Measurements from ENCODE around the gene TPST2. TPM values are rescaled to one million over a fixed set of nuclear protein-coding genes. Genes with fewer than 3 reads are reported as not detected.

The TPST2 gene
- polyA plus RNA-seq, 2 of the 4 experiments (the other 2 are of a cell fraction), result 10.3 to 10.5 TPM

DNA sequence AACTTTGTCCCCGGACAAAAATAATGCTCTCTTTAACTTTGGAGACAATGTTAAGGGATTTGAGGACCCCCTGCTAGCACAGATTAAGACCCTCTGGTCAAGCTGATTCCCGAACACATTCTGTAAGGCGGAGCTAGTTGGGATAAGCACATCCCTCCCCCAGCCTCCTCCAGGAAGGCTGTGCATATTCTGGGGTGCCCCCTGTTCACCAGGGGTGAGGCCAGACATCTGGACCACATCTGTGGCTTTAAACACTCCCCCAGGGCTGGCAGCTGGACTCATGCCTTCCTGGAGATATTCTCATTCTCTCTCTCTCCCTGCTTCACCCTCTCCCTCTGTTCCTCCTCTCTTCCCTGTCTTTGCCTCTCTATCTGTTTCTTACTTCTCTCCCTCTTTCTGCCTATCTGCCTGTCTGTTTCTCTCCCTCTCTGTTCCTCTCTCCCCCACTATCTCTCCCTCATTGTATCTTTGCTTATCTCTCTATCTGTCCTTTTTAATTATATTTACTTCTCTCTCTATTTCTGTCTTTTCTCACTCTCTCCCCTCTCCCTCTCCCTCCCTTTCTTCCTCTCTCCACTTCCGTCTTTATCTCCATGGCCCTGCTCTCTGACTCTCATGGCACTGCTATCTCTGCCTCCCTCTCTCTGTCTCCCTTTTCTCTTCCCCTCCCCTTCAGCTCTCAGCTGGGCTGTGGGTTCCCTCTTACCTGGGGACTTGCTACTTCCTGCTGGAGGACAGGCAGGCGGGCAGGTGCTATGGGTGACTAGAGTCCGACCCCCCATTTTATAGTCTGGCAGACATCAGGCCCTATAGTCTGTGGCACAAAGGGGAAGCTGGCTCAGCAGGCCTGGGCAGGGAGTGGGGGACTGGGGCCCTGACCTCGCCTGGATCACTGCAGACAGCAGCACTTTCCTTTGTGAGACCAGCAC, 27.6 kb upstream of the TPST2 start, which contains the start of gene CRYBB1:
TSS of gene CRYBB1 (minus strand) at position 757 of the 929 bp plus-strand sequence. CDS start 1,708 bp downstream, outside the sequence.
- H3K4me3 ChIP-seq, result no peak within 1 kb of the TSS
- whole genome bisulfite sequencing (ENCODE audit: missing lambda C conversion rate), result 55% methylated on average over 7 of the region's 7 CpGs
- no peaks in the 10 kb centered on the region for H3K9me3 ChIP-seq
- no peak within 1 kb of the TSS for H3K27ac ChIP-seq
- ATAC-seq (no peak; a peak in 1 of 6 replicates), DNase-seq (ENCODE audit: low read depth in 1 of 2, low spot score in 1 of 2) (no peak), FAIRE-seq (no peak)
- ChIA-PET CTCF (interaction anchor here (0.6 to 1.0 kb wide), 2 partner anchors 15 to 113 kb away, joined by 3 read pairs; no protein-coding TSS in a partner anchor), POLR2A (no interaction called here)
- TF ChIP-seq CBX2 (IDR thresholded peaks at IDR 0.05; ENCODE audit: borderline replicate concordance, low read depth) (no peak), FOSB (CRISPR knock-in tag; IDR thresholded peaks at IDR 0.05) (no peak), HOXB13 (CRISPR knock-in tag; IDR thresholded peaks at IDR 0.05; ENCODE audit: low read depth) (no peak), RFX5 (IDR thresholded peaks at IDR 0.05) (no peak), RNF2 (IDR thresholded peaks at IDR 0.05; ENCODE audit: borderline replicate concordance, low read depth) (no peak), POLR2AphosphoS2 (conservative IDR thresholded peaks at IDR 0.05; ENCODE audit: low read length) (no peak), RARB (CRISPR knock-in tag; IDR thresholded peaks at IDR 0.05) (no peak), NR3C1 (IDR thresholded peaks at IDR 0.05) (no peak), EP300 (IDR thresholded peaks at IDR 0.05) (no peak), EHMT2 (IDR thresholded peaks at IDR 0.05; ENCODE audit: low read depth) (no peak), KDM5A (IDR thresholded peaks at IDR 0.05) (no peak), FOSL2 (IDR thresholded peaks at IDR 0.05) (no peak), FOSL2 (CRISPR knock-in tag; IDR thresholded peaks at IDR 0.05) (no peak), TFCP2L1 (CRISPR knock-in tag; IDR thresholded peaks at IDR 0.05) (no peak), JUN (IDR thresholded peaks at IDR 0.05) (no peak), BHLHE40 (IDR thresholded peaks at IDR 0.05; ENCODE audit: low read depth, low read length) (no peak), FOXS1 (CRISPR knock-in tag; IDR thresholded peaks at IDR 0.05) (no peak)
- no peaks in the 10 kb centered on the region for H3K4me1 ChIP-seq
- no peak within 1 kb of the TSS for H3K4me2 ChIP-seq

DNA sequence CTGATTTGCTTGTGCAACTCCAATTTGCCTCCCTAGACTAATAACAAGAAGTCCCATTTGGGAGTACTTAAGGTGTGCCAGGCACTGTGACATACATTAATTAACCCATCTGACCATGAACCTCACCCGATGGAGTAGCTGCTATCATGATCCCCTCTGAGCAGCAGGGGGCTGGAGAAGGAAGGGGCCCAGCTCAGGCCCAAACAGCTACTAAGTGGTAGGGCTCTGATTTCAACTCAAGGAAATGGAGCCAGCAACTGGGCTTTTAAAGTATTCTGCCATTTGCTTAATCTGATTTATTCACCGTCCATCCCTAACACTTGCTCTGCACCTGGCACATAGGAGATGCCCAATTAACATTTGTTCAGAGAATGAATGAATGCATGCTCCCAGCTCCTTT, 26.7 kb upstream of the TPST2 start:
- Histone ChIP-seq H3K4me1 (no peaks in the 10 kb centered on the region), H3K27ac (no peak overlapping the region), H3K9me3 (no peaks in the 10 kb centered on the region), H3K4me2 (no peak overlapping the region), H3K4me3 (no peak overlapping the region)
- WGBS (ENCODE audit: missing lambda C conversion rate), result 100% methylated on average over 2 of the region's 2 CpGs
- no peak for ATAC-seq
- no peak for FAIRE-seq
- POLR2A ChIA-PET, result no interaction called here
- DNase-seq (ENCODE audit: low read depth in 1 of 2, low spot score in 1 of 2), result no peak
- TF ChIP-seq CBX8 (IDR thresholded peaks at IDR 0.05), result no peak
- TF ChIP-seq NFE2L2 (conservative IDR thresholded peaks at IDR 0.05; ENCODE audit: low read length), result no peak
- TF ChIP-seq RFX5 (IDR thresholded peaks at IDR 0.05), result no peak
- TF ChIP-seq TFCP2L1 (CRISPR knock-in tag; IDR thresholded peaks at IDR 0.05), result no peak
- TF ChIP-seq RCOR1 (IDR thresholded peaks at IDR 0.05; ENCODE audit: low read depth, low read length), result no peak
- no peak for TF ChIP-seq POLR2A (IDR thresholded peaks at IDR 0.05; ENCODE audit: low read length)
- TF ChIP-seq EP300 (IDR thresholded peaks at IDR 0.05), result no peak
- no peak for TF ChIP-seq CHD4 (IDR thresholded peaks at IDR 0.05; ENCODE audit: borderline replicate concordance)
- no peak for TF ChIP-seq BHLHE40 (IDR thresholded peaks at IDR 0.05; ENCODE audit: low read depth, low read length)
- no peak for TF ChIP-seq CBX2 (IDR thresholded peaks at IDR 0.05; ENCODE audit: borderline replicate concordance, low read depth)
- TF ChIP-seq JUNB (IDR thresholded peaks at IDR 0.05), result no peak
- TF ChIP-seq, protein P1, sequence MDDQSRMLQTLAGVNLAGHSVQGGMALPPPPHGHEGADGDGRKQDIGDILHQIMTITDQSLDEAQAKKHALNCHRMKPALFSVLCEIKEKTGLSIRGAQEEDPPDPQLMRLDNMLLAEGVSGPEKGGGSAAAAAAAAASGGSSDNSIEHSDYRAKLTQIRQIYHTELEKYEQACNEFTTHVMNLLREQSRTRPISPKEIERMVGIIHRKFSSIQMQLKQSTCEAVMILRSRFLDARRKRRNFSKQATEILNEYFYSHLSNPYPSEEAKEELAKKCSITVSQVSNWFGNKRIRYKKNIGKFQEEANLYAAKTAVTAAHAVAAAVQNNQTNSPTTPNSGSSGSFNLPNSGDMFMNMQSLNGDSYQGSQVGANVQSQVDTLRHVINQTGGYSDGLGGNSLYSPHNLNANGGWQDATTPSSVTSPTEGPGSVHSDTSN (IDR thresholded peaks at IDR 0.05), result no peak
- TF ChIP-seq, protein P2, sequence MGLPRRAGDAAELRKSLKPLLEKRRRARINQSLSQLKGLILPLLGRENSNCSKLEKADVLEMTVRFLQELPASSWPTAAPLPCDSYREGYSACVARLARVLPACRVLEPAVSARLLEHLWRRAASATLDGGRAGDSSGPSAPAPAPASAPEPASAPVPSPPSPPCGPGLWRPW (IDR thresholded peaks at IDR 0.05), result no peak
- CTCF ChIA-PET, result interaction anchor here (0.6 to 1.1 kb wide), 3 partner anchors 10 to 112 kb away, joined by 3 read pairs; no protein-coding TSS in a partner anchor
